Subcutaneous abdominal adipose tissue (tissue), 5 donors: Measurements from ENCODE around the gene CTBP2.

Experiments
- H3K27ac ChIP-seq: one replicate; pipeline ENCODE4 v1.7.0; 2013; ENCODE audit warnings: low read depth, mild to moderate bottlenecking, inconsistent platforms, low read length, moderate library complexity
- H3K27me3 ChIP-seq, 5 donors: one replicate each; pipeline ENCODE4 v1.7.0; 2013; ENCODE audit warnings: low read length in 5 of 5, inconsistent platforms in 1 of 5; ENCODE audit not compliant: control insufficient read depth in 5 of 5, insufficient read depth in 4 of 5
- H3K36me3 ChIP-seq, 5 donors: one replicate each; pipeline ENCODE4 v1.7.0; 2013; ENCODE audit warnings: low read length in 5 of 5; ENCODE audit not compliant: control insufficient read depth in 5 of 5, insufficient read depth in 5 of 5
- H3K4me1 ChIP-seq, 5 donors: one replicate each; pipeline ENCODE4 v1.7.0; 2013; ENCODE audit warnings: low read length in 5 of 5, mild to moderate bottlenecking in 3 of 5, moderate library complexity in 1 of 5; ENCODE audit not compliant: control insufficient read depth in 5 of 5, insufficient read depth in 5 of 5
- H3K4me3 ChIP-seq, 5 donors: one replicate each; pipeline ENCODE4 v1.7.0; 2013; ENCODE audit warnings: low read length in 5 of 5, low read depth in 1 of 5
- H3K9ac ChIP-seq, 5 donors: one replicate each; pipeline ENCODE4 v1.7.0; 2013; ENCODE audit warnings: low read length in 5 of 5, mild to moderate bottlenecking in 4 of 5, moderate library complexity in 3 of 5
- H3K9me3 ChIP-seq, 5 donors: one replicate each; pipeline ENCODE4 v1.7.0; 2013; ENCODE audit warnings: low read length in 5 of 5; ENCODE audit not compliant: control insufficient read depth in 5 of 5
- donor health status: healthy.
- donor health status: healthy.
- donor health status: healthy.
- donor health status: healthy.
- donor health status: healthy.

CTBP2 gene

GRCh38 chr10:125159932-125160855, at the start of gene CTBP2:
Gene CTBP2 (minus strand): TSS chr10:125160563.
- H3K4me1 ChIP-seq = peaks cover 0 to 44% (median 37%) of the 10 kb centered on the region in 5 donors
- peak within 1 kb of the TSS; percentile 69 for H3K27ac ChIP-seq
- no peaks in the 10 kb centered on the region for H3K36me3 ChIP-seq
- no peaks in the 10 kb centered on the region for H3K27me3 ChIP-seq
- H3K9me3 ChIP-seq = no peaks in the 10 kb centered on the region
- H3K9ac ChIP-seq = peak within 1 kb of the TSS in 4 of 5 donors; percentile 53 to 70 (median 68)
- peak within 1 kb of the TSS in 4 of 5 donors; percentile 67 to 76 (median 74) for H3K4me3 ChIP-seq

DNA sequence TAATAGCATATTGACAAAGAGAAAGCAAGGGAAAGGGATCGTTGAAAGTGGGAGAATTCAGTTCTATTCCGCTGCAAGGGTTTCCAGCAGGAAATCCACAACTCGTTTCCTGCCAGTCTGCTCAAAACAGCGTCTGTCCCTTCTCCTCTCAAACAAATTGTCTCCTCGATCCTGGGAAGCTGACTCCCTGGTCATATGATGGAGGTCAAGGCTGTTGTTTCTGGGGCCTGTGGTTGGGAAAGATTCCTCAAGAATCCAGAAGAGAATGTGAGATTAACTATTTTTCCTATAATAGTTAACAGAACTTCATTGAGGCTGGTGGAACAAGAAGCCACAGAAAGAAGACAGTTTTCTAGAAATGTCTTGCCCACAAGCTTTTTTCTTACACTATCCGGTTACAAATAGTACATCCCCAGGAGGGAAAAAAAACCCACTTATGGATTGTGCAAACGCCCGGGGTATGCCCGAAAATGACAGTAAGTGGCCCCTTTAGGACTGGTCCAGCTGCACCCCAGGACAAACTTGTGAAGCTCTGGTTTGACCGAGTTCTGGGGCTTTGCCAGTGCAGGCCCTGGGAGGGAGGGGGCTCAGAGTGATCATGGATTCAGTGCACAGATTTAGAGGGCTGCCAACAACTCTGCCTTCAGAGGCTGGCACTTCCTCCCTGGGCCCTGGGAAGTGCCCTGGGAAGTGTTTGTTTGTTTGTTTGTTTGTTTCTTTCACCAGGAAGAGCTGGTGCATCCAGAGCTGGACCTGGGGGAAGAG, 49.4 kb upstream of the CTBP2 start:
- no peaks in the 10 kb centered on the region for H3K36me3 ChIP-seq
- peak overlapping the region in 1 of 5 donors; percentile 10 for H3K9ac ChIP-seq
- H3K4me1 ChIP-seq = peaks cover 0 to 7% (median 0%) of the 10 kb centered on the region in 5 donors
- no peaks in the 10 kb centered on the region for H3K9me3 ChIP-seq
- H3K4me3 ChIP-seq = peak overlapping the region in 3 of 5 donors; percentile 8 to 41 (median 16)
- H3K27me3 ChIP-seq = peaks cover 0 to 2% (median 0%) of the 10 kb centered on the region in 5 donors
- H3K27ac ChIP-seq = no peak overlapping the region

GRCh38 chr10:125208854-125209565, 48.6 kb upstream of the CTBP2 start:
- peak overlapping the region in 3 of 5 donors; percentile 8 to 41 (median 16) for H3K4me3 ChIP-seq
- peaks cover 0 to 7% (median 0%) of the 10 kb centered on the region in 5 donors for H3K4me1 ChIP-seq
- H3K9me3 ChIP-seq = no peaks in the 10 kb centered on the region
- no peak overlapping the region for H3K27ac ChIP-seq
- no peaks in the 10 kb centered on the region for H3K36me3 ChIP-seq
- peaks cover 0 to 2% (median 0%) of the 10 kb centered on the region in 5 donors for H3K27me3 ChIP-seq
- H3K9ac ChIP-seq = no peak overlapping the region

GRCh38 chr10:125206623-125207022, 46.3 kb upstream of the CTBP2 start:
- H3K9ac ChIP-seq = no peak overlapping the region
- H3K27ac ChIP-seq = no peak overlapping the region
- peaks cover 0 to 7% (median 0%) of the 10 kb centered on the region in 5 donors for H3K4me1 ChIP-seq
- H3K27me3 ChIP-seq = no peaks in the 10 kb centered on the region
- no peak overlapping the region for H3K4me3 ChIP-seq
- H3K36me3 ChIP-seq = no peaks in the 10 kb centered on the region
- no peaks in the 10 kb centered on the region for H3K9me3 ChIP-seq

DNA sequence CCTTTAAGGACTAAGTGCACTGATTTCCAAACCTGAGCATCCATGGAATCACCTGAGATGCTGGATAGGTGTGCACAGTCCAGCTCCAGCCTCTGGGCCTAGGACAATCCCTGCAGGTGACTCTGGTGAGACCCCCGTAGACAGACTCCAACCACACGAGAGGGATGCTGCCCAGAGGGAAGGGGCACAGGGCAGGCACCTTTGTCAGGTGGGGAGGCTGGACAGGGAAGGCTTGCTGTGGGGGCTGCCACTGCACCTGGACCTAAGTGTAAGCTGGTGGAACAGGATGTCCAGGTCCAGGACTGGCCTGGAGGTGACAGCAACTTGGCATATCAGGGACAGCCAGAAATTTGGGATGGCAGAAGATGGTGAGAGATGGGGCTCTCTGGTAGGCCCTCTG, 45.1 kb upstream of the CTBP2 start:
- Histone ChIP-seq H3K27ac (no peak overlapping the region), H3K27me3 (peaks cover 0 to 2% (median 0%) of the 10 kb centered on the region in 5 donors), H3K9me3 (no peaks in the 10 kb centered on the region), H3K4me3 (no peak overlapping the region), H3K36me3 (no peaks in the 10 kb centered on the region), H3K4me1 (peaks cover 0 to 7% (median 0%) of the 10 kb centered on the region in 5 donors), H3K9ac (no peak overlapping the region)

- Histone ChIP-seq H3K9ac (no peak overlapping the region), H3K9me3 (peaks cover 0 to 3% (median 0%) of the 10 kb centered on the region in 5 donors), H3K27me3 (peaks cover 0 to 8% (median 0%) of the 10 kb centered on the region in 5 donors), H3K27ac (no peak overlapping the region), H3K4me1 (peaks cover 0 to 4% (median 0%) of the 10 kb centered on the region in 5 donors), H3K36me3 (no peaks in the 10 kb centered on the region), H3K4me3 (no peak overlapping the region)
Observed at GRCh38 chr10:125204400-125204799, 44.0 kb upstream of the CTBP2 start.

DNA sequence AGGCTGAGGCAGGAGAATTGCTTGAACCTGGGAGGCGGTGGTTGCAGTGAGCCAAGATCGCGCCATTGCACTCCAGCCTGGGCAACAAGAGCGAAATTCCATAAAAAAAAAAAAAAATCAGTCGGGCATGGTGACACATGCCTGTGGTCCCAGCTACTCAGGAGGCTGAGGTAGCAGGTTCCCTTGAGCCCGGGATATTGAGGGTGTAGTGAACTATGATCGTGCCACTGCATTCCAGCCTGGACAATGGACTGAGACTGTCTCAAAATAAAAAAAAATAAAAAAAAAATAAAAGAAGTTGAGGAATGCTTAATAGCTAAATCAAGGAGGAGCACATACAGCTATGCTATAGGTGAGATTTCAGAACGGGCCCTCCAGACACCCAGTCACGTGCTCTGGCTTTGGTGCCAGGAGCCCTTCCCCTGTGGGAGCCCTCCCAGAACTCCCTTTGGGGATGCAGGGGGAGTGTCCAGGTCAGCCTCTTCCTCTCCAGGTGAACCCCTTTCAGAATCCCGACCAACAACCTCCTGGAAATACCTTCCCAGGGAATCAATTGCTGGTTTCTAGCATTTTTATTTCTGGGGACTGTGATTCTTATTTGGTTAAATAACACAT, 42.9 kb upstream of the CTBP2 start:
- no peaks in the 10 kb centered on the region for H3K36me3 ChIP-seq
- H3K9ac ChIP-seq = no peak overlapping the region
- H3K27ac ChIP-seq = no peak overlapping the region
- H3K27me3 ChIP-seq = peaks cover 0 to 8% (median 0%) of the 10 kb centered on the region in 5 donors
- H3K9me3 ChIP-seq = peaks cover 0 to 3% (median 0%) of the 10 kb centered on the region in 5 donors
- no peaks in the 10 kb centered on the region for H3K4me1 ChIP-seq
- no peak overlapping the region for H3K4me3 ChIP-seq

- Histone ChIP-seq H3K9ac (no peak overlapping the region), H3K27me3 (peaks cover 0 to 8% (median 0%) of the 10 kb centered on the region in 5 donors), H3K4me1 (no peaks in the 10 kb centered on the region), H3K36me3 (no peaks in the 10 kb centered on the region), H3K4me3 (no peak overlapping the region), H3K27ac (no peak overlapping the region), H3K9me3 (peaks cover 0 to 3% (median 0%) of the 10 kb centered on the region in 5 donors)
Observed at GRCh38 chr10:125201791-125202622, 41.6 kb upstream of the CTBP2 start.
